Measurements from ENCODE around the gene CAMTA1. TPM values are rescaled to one million over a fixed set of nuclear protein-coding genes. Genes with fewer than 3 reads are reported as not detected.

The CAMTA1 gene
- total RNA-seq, 2 donors from 2014 or later, result 100 to 102 TPM

DNA sequence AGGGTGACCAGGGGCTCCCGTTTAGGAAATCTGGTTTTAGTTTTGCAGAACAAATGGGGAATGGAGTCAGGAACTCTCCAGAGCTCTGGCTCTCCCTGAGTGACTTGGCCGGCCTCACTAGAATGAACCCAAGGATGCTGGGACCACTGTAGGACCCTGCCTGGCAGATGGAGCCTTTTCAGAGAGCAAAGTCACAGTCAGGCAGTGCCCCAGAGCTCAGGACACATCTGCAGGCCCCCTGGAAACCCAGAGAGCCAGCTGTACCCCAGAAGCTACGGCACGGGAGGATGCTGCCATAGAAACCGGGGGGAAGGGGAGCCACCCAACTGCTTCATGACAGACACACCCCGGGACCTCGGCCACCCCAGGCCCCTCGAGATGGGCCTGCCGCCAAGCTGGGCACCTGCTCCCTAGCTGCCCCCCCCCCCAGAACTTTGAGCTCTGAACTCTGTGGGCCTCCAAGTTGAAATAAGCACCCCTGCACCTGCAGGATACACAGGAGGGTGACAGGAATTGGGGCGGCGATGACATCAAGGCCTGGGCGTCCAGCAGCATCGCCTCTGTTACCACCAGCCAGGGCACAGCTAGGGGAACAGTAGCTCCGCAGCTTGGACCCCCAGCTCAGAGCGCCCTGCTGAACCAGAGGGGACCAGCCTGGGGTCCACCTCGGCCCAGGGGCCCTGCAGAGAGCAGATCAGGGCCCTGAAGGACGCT lies 894.1 kb downstream of the CAMTA1 start:
- peaks cover 5% of the 10 kb centered on the region for H3K4me1 ChIP-seq (replicated peaks)
- peak overlapping the region; percentile 61 to 67 for H3K27ac ChIP-seq
- intact Hi-C loops (cut with DNase I), result no loop called here
- H3K27me3 ChIP-seq (replicated peaks; ENCODE audit: insufficient read depth), result no peaks in the 10 kb centered on the region
- H3K36me3 ChIP-seq, result no peaks in the 10 kb centered on the region
- peak overlapping the region; percentile 59 to 76 for H3K4me3 ChIP-seq
- H3K9me3 ChIP-seq, result no peaks in the 10 kb centered on the region
- no peak for DNase-seq (ENCODE audit: low spot score)
- TF ChIP-seq, protein P1, sequence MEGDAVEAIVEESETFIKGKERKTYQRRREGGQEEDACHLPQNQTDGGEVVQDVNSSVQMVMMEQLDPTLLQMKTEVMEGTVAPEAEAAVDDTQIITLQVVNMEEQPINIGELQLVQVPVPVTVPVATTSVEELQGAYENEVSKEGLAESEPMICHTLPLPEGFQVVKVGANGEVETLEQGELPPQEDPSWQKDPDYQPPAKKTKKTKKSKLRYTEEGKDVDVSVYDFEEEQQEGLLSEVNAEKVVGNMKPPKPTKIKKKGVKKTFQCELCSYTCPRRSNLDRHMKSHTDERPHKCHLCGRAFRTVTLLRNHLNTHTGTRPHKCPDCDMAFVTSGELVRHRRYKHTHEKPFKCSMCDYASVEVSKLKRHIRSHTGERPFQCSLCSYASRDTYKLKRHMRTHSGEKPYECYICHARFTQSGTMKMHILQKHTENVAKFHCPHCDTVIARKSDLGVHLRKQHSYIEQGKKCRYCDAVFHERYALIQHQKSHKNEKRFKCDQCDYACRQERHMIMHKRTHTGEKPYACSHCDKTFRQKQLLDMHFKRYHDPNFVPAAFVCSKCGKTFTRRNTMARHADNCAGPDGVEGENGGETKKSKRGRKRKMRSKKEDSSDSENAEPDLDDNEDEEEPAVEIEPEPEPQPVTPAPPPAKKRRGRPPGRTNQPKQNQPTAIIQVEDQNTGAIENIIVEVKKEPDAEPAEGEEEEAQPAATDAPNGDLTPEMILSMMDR (IDR thresholded peaks at IDR 0.05), result no peak
- TF ChIP-seq POLR2A (IDR thresholded peaks at IDR 0.05) (no peak), POLR2AphosphoS5 (IDR thresholded peaks at IDR 0.05) (no peak)
- WGBS, result 82% methylated on average over 14 of the region's 17 CpGs

DNA sequence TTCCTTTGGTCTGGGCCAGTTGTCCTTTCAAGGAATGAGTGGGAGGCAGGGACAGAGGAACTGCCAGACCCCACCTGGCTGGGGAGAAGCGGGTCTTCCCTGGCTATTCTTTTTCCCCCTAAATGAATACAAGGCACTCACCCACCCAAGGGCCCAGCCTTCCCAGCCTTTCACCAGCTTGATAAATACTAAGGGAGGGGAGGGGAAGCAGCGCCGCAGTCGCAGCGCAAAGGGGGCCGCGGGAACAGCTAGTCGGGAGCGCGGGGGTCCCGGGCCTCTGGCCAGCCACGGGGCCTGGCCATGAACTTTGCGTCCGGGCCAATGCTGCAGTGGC lies 894.6 kb downstream of the CAMTA1 start:
- TF ChIP-seq POLR2A (IDR thresholded peaks at IDR 0.05), result no peak
- TF ChIP-seq, protein P1 (IDR thresholded peaks at IDR 0.05), result no peak
- TF ChIP-seq POLR2AphosphoS5 (IDR thresholded peaks at IDR 0.05), result no peak
- Histone ChIP-seq H3K4me3 (peak overlapping the region; percentile 59 to 76), H3K27me3 (replicated peaks; ENCODE audit: insufficient read depth) (no peaks in the 10 kb centered on the region), H3K9me3 (no peaks in the 10 kb centered on the region), H3K36me3 (no peaks in the 10 kb centered on the region), H3K4me1 (replicated peaks) (peaks cover 5% of the 10 kb centered on the region), H3K27ac (peak overlapping the region; percentile 61 to 67)
- WGBS, result 2% methylated on average over 14 of the region's 14 CpGs
- intact Hi-C loops (cut with DNase I), result no loop called here
- no peak for DNase-seq (ENCODE audit: low spot score)

DNA sequence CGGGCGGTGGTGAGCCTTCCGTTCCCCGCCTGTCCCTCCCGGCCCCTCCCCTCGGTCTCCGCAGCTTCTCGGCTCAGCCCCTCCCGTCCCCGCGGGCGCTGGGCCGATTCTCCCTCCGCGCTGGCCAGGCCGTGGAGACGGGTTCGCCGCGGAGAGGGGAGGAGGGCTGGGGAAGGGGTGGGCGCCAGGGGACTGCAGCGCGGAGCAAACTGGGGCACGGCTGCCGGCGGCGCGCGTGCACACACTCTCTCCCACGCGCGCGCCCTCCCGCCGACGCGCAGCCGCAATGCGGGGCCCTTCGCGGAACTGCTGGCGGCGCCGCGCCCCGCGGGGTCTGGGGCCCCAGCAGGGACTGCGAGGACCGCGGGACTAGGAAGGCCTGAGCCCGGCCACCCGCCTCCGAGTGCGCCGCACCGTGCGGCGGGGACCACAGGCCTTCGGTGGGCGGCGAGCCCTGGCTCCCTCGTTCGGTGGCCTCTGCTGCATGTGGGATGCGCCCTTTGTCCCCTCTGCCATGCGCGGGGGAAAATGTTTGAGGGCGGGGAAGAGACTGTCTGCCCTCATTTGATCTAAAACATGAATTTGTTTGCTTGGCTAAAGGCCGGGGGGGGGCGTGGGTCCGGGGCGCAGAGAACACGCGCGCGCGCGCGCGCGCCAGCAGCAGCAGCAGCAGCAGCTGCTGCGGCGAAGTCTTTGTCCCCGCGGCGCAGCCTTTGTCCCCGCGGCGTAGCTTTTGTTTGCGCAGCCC lies 895.1 kb downstream of the CAMTA1 start:
- peak; percentile 25 for DNase-seq (ENCODE audit: low spot score)
- H3K9me3 ChIP-seq, result no peaks in the 10 kb centered on the region
- intact Hi-C loops (cut with DNase I), result no loop called here
- H3K4me3 ChIP-seq, result peak overlapping the region; percentile 59 to 76
- no peaks in the 10 kb centered on the region for H3K27me3 ChIP-seq (replicated peaks; ENCODE audit: insufficient read depth)
- H3K4me1 ChIP-seq (replicated peaks), result peaks cover 5% of the 10 kb centered on the region
- WGBS, result 0% methylated on average over 47 of the region's 89 CpGs
- H3K27ac ChIP-seq, result peak overlapping the region; percentile 61 to 67
- TF ChIP-seq POLR2A (IDR thresholded peaks at IDR 0.05), result no peak
- TF ChIP-seq, protein P1 (IDR thresholded peaks at IDR 0.05), result peak in 1 of 4 experiments; percentile 5
- no peak for TF ChIP-seq POLR2AphosphoS5 (IDR thresholded peaks at IDR 0.05)
- no peaks in the 10 kb centered on the region for H3K36me3 ChIP-seq

DNA sequence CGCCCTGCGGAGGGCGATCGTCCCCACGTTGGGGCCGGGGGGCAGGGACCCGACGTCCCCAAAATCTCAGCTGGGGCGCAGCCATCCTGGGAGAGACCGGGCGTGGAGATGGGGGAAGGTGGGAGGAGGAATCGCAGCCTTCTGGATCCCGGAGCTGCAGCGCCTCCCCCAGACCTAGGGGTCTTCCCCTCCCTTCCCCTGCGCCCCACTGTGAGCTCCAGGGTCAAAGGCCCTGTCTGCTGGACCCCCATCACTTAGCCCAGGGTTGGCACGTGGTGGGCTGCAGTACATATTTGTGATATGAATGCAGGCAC lies 895.7 kb downstream of the CAMTA1 start:
- Histone ChIP-seq H3K9me3 (no peaks in the 10 kb centered on the region), H3K27me3 (replicated peaks; ENCODE audit: insufficient read depth) (no peaks in the 10 kb centered on the region), H3K27ac (peak overlapping the region in 1 of 2 donors; percentile 67), H3K4me3 (peak overlapping the region; percentile 59 to 76), H3K36me3 (no peaks in the 10 kb centered on the region), H3K4me1 (replicated peaks) (peaks cover 5% of the 10 kb centered on the region)
- 3% methylated on average over 16 of the region's 16 CpGs for WGBS
- TF ChIP-seq POLR2A (IDR thresholded peaks at IDR 0.05) (no peak), POLR2AphosphoS5 (IDR thresholded peaks at IDR 0.05) (no peak)
- TF ChIP-seq, protein P1 (IDR thresholded peaks at IDR 0.05), result no peak
- intact Hi-C loops (cut with DNase I), result no loop called here
- DNase-seq (ENCODE audit: low spot score), result no peak

DNA sequence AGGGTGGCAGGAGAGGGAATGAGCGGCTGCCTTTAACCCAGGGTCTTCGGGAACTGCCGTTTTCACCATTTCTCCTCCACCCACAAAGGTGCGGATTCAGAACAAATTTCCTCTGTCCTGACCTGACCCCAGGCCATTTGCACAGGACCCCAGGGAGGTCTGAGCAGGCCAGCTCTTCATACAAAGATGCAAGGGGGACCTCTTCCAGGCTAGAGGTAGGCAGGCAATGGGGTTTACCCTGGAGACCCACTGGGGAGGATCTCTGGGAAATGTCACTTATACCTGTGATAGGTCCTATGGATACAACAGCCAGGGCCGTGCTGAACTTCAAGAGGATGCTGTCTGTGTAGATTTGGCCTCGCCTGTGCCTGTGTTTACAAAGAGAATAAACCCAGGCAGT lies 896.1 kb downstream of the CAMTA1 start:
- 83% methylated on average over 6 of the region's 6 CpGs for WGBS
- no peak for DNase-seq (ENCODE audit: low spot score)
- Histone ChIP-seq H3K4me1 (replicated peaks) (peaks cover 5% of the 10 kb centered on the region), H3K27ac (no peak overlapping the region), H3K4me3 (no peak overlapping the region), H3K36me3 (no peaks in the 10 kb centered on the region), H3K27me3 (replicated peaks; ENCODE audit: insufficient read depth) (no peaks in the 10 kb centered on the region), H3K9me3 (no peaks in the 10 kb centered on the region)
- TF ChIP-seq POLR2A (IDR thresholded peaks at IDR 0.05) (no peak), POLR2AphosphoS5 (IDR thresholded peaks at IDR 0.05) (no peak)
- TF ChIP-seq, protein P1 (IDR thresholded peaks at IDR 0.05), result no peak
- intact Hi-C loops (cut with DNase I), result no loop called here

All from prostate gland (tissue), 2 donors.